ENCODE results near the gene LMX1B.

LMX1B gene

DNA sequence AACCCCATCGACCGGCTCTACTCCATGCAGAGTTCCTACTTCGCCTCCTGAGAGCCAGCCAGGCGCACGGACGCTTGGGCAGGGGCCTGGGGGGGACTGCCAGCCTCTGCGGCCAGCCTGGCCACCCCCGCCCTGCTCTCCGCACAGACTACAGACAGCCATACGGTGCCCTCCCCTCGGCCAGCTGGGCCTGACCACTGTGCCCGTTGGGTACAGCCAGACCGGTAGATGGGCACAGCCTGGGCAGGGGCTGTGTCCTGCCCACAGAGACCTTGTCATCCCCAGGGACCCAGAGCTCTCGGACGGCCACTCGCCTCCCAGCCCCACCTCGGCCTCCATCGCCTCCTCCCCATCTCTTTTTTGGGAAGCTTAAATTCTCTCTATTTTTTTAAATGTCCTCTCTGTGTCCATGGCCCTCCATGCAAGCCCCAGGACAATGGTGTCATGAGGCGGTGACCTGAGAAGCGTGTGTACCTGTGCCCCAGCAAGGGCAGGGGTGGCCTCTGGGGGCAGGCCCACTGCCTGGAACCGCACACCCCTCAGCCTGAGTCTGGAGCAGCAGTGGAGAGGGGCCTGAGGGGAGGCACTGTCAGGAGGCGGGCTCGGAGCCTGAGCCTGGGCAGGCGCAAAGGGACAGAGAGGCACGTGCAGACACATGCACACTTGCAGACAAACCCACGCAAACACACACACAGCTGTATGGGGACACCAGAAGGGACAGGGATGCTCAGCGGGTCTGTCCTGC lies 82.8 kb downstream of the LMX1B start:
- TF ChIP-seq ZFX (IDR thresholded peaks at IDR 0.05; ENCODE audit: borderline replicate concordance): no peak
- TF ChIP-seq, protein P1, sequence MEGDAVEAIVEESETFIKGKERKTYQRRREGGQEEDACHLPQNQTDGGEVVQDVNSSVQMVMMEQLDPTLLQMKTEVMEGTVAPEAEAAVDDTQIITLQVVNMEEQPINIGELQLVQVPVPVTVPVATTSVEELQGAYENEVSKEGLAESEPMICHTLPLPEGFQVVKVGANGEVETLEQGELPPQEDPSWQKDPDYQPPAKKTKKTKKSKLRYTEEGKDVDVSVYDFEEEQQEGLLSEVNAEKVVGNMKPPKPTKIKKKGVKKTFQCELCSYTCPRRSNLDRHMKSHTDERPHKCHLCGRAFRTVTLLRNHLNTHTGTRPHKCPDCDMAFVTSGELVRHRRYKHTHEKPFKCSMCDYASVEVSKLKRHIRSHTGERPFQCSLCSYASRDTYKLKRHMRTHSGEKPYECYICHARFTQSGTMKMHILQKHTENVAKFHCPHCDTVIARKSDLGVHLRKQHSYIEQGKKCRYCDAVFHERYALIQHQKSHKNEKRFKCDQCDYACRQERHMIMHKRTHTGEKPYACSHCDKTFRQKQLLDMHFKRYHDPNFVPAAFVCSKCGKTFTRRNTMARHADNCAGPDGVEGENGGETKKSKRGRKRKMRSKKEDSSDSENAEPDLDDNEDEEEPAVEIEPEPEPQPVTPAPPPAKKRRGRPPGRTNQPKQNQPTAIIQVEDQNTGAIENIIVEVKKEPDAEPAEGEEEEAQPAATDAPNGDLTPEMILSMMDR (IDR thresholded peaks at IDR 0.05): no peak
- H3K27ac ChIP-seq: no peak overlapping the region

DNA sequence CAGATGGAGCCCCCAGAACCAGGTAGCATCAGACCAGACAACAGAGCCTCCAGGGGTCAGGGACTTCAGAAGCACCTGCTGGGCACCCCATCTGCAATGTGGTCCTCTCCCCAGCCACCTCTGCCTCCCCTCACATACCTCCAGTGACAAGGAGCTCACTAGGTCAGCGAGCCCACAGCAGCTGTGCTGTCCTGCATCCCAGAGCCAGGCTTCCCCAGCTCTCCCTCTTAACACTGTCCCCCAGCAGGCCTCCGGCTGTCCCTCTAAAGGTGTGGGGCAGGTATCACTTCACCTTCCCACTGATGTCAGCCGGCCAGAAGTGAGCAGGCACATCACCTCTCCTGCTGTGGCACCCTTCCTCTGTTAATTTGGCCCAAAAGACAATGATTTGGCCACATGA lies 83.6 kb downstream of the LMX1B start:
- TF ChIP-seq, protein P1 (IDR thresholded peaks at IDR 0.05): no peak
- TF ChIP-seq ZFX (IDR thresholded peaks at IDR 0.05; ENCODE audit: borderline replicate concordance): no peak
- H3K27ac ChIP-seq: no peak overlapping the region

DNA sequence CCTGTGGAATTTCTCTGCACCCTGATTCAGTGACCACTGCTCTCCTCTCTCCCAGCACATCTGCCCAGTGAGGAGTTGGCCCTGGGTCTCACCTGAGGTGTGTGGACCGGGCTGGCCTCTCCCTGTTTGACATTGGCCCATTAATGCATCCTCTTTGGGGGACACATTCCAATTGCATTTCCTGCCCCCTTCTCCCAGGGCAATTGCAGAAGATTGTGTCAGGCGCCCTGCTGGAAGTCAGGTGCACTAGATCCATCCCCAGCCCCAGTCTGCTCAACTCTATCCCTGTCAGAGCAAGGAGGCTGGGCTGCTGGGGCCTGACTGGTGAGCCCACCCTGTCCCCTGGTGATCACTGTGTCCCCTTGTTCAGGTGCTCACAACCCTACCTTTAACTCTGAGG lies 84.5 kb downstream of the LMX1B start:
- TF ChIP-seq ZFX (IDR thresholded peaks at IDR 0.05; ENCODE audit: borderline replicate concordance): no peak
- TF ChIP-seq, protein P1 (IDR thresholded peaks at IDR 0.05): no peak
- no peak overlapping the region for H3K27ac ChIP-seq

DNA sequence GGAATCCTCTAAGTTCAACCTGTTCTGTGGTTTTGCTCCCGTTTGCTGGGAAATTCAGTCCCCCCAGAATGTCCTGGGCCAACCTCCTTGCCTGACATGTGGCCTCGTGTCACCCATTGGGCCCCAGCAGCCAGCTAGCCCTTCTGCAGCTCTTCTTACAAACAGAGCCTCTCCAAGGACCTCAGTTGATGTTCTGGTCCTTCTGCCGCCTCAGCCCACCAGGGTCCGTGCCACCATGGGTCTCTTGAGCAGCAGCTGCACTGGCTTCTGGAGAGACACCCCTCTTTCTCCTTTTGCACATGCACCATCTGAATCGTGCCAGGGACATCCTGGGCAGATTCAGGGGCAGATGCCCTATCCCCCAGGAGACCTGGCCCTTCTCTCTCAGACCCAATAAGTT lies 85.0 kb downstream of the LMX1B start:
- H3K27ac ChIP-seq: no peak overlapping the region
- TF ChIP-seq, protein P1 (IDR thresholded peaks at IDR 0.05): no peak
- no peak for TF ChIP-seq ZFX (IDR thresholded peaks at IDR 0.05; ENCODE audit: borderline replicate concordance)

DNA sequence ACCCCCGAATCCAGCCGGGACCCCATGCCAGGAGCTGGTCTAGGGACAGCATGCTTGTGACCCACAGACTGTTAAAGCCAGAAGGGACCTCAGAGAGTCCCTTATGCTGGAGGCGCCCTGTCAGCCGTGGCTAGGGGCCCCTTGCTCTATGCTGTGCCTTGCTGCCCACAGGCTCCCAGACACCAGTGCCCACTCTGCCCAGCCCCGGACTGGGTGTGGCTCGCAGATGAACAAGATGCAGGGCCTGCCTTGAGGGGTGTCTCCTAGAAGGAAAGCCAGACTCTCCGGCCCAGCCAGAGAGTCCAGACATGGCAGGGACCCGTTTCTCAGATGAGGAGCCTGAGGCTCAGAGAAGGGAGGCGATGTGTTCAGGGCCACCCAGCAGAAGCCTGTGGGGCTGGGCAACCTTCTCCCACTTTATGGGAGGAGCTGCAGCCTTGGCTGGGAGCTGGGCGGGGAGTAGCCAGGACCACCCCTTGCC lies 85.7 kb downstream of the LMX1B start:
- TF ChIP-seq, protein P1 (IDR thresholded peaks at IDR 0.05): no peak
- no peak for TF ChIP-seq ZFX (IDR thresholded peaks at IDR 0.05; ENCODE audit: borderline replicate concordance)

DNA sequence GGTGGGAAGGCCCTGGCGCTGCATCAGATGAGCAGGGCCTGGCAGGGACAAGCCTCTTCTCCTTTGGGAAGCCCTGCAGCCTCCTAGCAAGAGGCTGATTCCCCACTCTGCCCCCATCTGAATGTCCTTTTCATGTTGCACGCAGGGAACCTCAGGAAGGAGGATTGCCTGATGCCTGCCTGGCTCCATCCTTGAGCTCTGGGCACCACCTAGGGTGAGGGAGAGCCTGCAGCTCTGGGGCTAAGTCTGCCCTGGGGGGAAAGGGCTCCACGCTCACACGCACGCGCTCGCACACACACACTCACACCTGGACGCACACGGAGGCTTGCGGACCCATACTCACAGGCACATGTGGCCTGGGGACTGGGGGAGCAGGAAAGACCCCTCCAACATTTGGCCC lies 86.6 kb downstream of the LMX1B start:
- TF ChIP-seq, protein P1 (IDR thresholded peaks at IDR 0.05): no peak
- TF ChIP-seq ZFX (IDR thresholded peaks at IDR 0.05; ENCODE audit: borderline replicate concordance): no peak
- H3K27ac ChIP-seq: no peak overlapping the region

More for the DNA sequence above, 85.7 kb downstream of the LMX1B start:
- no peak overlapping the region for H3K27ac ChIP-seq
